Measurements from ENCODE around the gene NECTIN2.

DNA sequence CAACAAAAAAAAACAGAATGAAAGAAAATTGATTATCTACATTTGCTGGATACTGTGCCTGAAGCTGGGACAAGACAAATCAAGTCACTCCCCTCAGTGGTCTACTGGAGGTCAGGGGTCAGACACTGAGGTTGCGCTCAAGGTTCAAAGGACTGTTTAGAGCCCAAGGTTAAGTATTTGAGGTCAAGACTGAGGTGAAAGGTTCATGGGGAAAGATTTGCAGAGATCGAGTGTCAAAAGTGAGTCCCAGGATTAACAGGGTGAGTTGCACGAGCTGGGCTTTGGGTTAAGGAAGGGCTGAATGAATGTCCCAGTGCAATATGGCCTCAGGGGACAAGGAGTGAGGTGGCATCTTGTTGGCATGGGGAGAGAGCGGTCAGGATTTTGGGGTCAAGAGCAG is 41.6 kb downstream of the NECTIN2 start:
- TF ChIP-seq POLR2A (IDR thresholded peaks at IDR 0.05; ENCODE audit: low read length), result no peak
- no peak for TF ChIP-seq GATA1 (IDR thresholded peaks at IDR 0.05; ENCODE audit: low read depth, low read length)

Measured in erythroblast (primary cell).